ENCODE data around the gene RSPH9.

Gene RSPH9

GRCh38 chr6:43614396-43614730, 30.5 kb upstream of the RSPH9 start:
- TF ChIP-seq POLR2AphosphoS5 (IDR thresholded peaks at IDR 0.05; ENCODE audit: low read depth, low read length) (no peak), SIN3A (IDR thresholded peaks at IDR 0.05; ENCODE audit: borderline replicate concordance, insufficient read depth, low read length) (no peak), REST (IDR thresholded peaks at IDR 0.05; ENCODE audit: insufficient read depth in 1 of 2, low read depth in 2 of 2, low read length in 2 of 2) (no peak), FOXP2 (optimal IDR thresholded peaks at IDR 0.05; ENCODE audit: borderline replicate concordance, extremely low read depth, extremely low read length, insufficient read depth) (no peak), TAF1 (IDR thresholded peaks at IDR 0.05; ENCODE audit: borderline replicate concordance, insufficient read depth, low read length) (no peak)

GRCh38 chr6:43616725-43617472, 27.9 kb upstream of the RSPH9 start:
- TF ChIP-seq TAF1 (IDR thresholded peaks at IDR 0.05; ENCODE audit: borderline replicate concordance, insufficient read depth, low read length) (no peak), POLR2AphosphoS5 (IDR thresholded peaks at IDR 0.05; ENCODE audit: low read depth, low read length) (no peak), SIN3A (IDR thresholded peaks at IDR 0.05; ENCODE audit: borderline replicate concordance, insufficient read depth, low read length) (no peak)

- TF ChIP-seq TAF1 (IDR thresholded peaks at IDR 0.05; ENCODE audit: borderline replicate concordance, insufficient read depth, low read length) (no peak), POLR2AphosphoS5 (IDR thresholded peaks at IDR 0.05; ENCODE audit: low read depth, low read length) (peak; percentile 24; the same call in 1 of the 2 replicates)
Observed at GRCh38 chr6:43621078-43621835, 23.6 kb upstream of the RSPH9 start.

- TF ChIP-seq REST (IDR thresholded peaks at IDR 0.05; ENCODE audit: insufficient read depth in 1 of 2, low read depth in 2 of 2, low read length in 2 of 2), result no peak
- no peak for TF ChIP-seq SIN3A (IDR thresholded peaks at IDR 0.05; ENCODE audit: borderline replicate concordance, insufficient read depth, low read length)
- TF ChIP-seq FOXP2 (optimal IDR thresholded peaks at IDR 0.05; ENCODE audit: borderline replicate concordance, extremely low read depth, extremely low read length, insufficient read depth), result no peak
- TF ChIP-seq TAF1 (IDR thresholded peaks at IDR 0.05; ENCODE audit: borderline replicate concordance, insufficient read depth, low read length), result no peak
- TF ChIP-seq POLR2AphosphoS5 (IDR thresholded peaks at IDR 0.05; ENCODE audit: low read depth, low read length), result no peak
Observed at GRCh38 chr6:43621836-43622180, 23.0 kb upstream of the RSPH9 start.

- TF ChIP-seq TAF1 (IDR thresholded peaks at IDR 0.05; ENCODE audit: borderline replicate concordance, insufficient read depth, low read length) (no peak), FOXP2 (optimal IDR thresholded peaks at IDR 0.05; ENCODE audit: borderline replicate concordance, extremely low read depth, extremely low read length, insufficient read depth) (no peak), POLR2AphosphoS5 (IDR thresholded peaks at IDR 0.05; ENCODE audit: low read depth, low read length) (no peak), SIN3A (IDR thresholded peaks at IDR 0.05; ENCODE audit: borderline replicate concordance, insufficient read depth, low read length) (no peak), REST (IDR thresholded peaks at IDR 0.05; ENCODE audit: insufficient read depth in 1 of 2, low read depth in 2 of 2, low read length in 2 of 2) (no peak)
Observed at GRCh38 chr6:43622541-43622940, 22.3 kb upstream of the RSPH9 start.
